GM18951 (cell line): ENCODE data around the gene LHPP.
"Not testable (repeated sequence)": the region's sequence is repeated elsewhere in the genome, so short reads cannot be mapped to it uniquely, and the experiment has no call there.

ENCODE experiments used
- POLR2A ChIP-seq: IDR thresholded peaks from 4 replicates; pipeline ENCODE4 v1.6.1; 2011; ENCODE audit warnings: mild to moderate bottlenecking; ENCODE audit not compliant: insufficient read length, insufficient read depth; ENCODE audit errors: extremely low read depth
- in situ Hi-C: fragments of 300-500 bp; cut with MboI; formaldehyde crosslinking; loops from one replicate; pipeline ENCODE4 v1.12.0; 2022; ENCODE audit warnings: low sequenced_read_pairs, mixed read lengths, inconsistent platforms; ENCODE audit not compliant: unreplicated experiment

The LHPP gene

DNA sequence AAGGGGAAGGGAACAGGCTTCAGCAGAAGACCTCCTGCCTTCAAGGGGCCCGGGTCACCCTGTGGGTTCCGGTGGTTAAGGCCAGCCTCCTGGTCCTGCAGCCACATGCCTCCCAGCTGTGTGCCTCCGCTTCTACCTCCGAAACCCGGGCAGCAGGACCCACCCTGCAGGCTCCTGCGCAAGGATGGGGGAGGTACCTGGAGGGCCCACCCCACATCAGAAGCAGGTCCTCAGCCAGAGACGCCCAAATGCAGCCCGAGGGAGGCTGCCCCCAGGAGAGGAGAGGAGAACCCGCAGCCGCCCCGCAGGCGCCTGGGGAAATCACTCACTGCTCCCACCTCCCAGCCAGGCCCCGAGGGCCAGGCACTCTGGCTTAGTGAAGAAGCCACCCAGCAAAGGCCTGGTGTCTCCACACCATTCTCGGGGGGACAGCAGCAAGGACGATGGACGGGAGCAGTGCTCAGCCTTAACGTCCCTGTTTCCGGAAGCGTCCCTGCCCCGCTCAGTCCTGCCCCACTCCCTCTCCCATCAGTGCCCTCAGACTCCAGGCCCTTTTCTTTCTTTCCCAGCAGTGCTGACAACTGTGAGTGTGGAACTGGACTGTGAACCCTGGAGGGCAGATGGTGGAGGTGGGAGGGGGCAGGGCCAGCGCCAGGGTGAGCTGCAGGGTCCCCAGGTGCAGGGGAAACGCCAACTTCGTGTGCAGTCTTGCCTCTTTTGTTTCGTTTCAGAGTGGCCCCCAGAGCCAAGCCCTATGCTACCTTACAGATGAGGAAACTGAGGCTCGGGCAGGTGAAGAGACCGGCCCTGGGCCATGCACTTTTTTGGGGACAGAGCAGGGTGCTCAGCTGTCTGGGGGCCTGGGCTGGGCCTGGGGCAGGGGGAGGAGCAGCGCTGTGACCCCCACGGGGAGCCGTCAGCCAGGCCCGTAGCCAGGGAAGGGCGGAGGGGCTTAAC is 144.5 kb downstream of the LHPP start:
- in situ Hi-C loops: no loop called here
- no peak for TF ChIP-seq POLR2A

DNA sequence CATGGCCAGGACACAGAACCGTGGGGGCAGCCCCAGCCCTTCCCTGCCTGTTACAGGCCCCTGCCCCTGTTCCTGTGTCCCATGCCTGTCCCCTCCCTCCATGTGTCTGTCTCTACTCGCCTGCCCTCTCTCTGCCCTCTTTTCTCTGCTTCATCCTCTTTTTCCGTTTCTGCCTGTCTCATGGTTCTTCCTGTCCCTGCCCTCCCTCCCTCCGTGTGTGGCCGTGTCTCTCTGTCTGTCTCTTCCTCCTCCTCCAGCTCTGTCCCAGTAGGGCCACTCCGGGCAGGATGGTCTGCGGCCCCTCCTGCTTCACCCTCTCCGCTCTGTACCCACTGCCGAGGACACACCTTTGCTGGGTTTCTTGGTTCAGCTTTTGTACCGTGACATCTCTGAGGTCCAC is 145.2 kb downstream of the LHPP start:
- no peak for TF ChIP-seq POLR2A
- in situ Hi-C loops: no loop called here

DNA sequence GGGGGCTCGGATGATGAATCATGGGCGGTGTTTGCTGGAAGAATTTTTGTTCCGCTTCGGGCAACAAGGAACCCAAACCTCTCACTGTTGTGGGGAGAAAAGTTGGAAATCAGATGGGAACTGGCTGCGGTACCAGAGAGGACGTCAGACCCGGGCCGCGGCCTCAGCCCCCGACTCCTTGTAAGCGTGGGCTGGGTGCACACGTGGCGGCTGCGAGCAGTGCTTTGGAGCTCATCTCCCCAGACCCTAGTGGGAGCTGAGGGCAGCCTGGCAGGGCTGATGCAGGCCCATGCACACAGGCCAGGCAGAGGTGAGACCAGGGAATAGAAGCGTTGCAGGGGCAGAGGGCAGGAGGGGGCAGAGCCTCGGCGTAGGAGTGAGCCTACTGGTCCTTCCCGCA is 146.1 kb downstream of the LHPP start:
- in situ Hi-C loops: no loop called here

DNA sequence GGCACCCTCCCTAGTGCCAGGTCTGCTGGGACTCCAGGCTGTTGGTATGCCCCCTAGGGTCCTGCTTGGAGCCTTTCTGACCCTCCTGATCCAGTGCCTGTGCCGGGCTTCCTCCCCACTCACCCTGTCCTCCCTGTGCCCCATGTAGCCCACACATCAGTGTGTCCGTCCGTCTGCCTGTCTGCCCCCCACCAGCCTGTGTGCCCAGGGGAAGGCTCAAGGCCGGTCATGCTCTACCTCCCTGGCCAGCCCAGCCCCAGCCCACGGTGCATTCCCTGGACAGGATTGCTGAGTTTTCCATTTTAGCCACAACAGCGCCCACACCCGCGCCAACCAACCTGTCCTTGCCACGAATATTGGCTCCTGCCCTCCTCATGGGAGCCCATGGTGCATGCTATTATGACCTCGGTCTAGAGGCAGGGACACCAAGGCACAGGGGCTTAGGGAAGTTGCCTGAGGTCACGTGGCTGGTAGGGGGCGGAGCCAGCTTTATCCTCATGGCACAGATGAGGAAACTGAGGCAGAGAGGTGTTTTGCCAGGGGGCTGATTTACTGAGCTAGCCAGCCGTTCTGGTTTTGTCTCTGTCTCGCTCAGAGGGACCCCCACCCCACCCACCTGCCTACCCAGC is 146.6 kb downstream of the LHPP start:
- in situ Hi-C loops: no loop called here
- no peak for TF ChIP-seq POLR2A

More for the DNA sequence above, 146.1 kb downstream of the LHPP start:
- TF ChIP-seq POLR2A: no peak

DNA sequence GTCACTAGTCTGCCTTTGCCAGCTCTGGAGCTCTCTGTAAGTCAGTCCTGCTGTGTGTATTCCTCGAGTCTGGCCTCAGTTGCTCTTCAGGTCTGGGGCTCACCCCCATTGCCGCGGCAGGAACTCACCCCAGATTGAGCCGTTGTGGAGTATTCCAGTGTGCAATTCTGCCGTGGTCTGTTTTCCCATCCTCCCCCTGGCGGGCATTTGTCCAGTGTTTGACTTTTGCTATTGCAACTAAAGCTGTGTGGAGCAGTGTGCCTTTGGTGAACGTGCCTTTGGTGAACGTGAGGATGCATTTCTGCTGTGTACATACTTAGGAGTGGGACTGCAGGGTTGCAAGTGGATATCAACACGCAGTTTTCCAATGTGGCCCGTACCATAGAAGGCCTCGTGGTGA is 148.1 kb downstream of the LHPP start:
- in situ Hi-C loops: no loop called here
- no peak for TF ChIP-seq POLR2A

DNA sequence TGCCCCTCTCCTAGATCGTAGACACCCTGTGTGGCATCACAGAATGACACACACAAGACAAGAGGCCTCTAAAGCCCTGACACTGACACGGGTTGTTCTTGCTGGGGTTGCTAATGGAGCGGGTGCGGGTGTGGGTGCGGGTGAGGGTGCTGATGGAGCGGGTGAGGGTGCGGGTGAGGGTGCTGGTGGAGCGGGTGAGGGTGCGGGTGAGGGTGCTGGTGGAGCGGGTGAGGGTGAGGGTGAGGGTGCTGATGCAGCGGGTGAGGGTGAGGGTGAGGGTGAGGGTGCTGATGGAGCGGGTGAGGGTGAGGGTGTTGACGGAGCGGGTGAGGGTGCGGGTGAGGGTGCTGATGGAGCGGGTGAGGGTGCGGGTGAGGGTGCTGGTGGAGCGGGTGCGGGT is 148.6 kb downstream of the LHPP start:
- in situ Hi-C loops: not testable (repeated sequence)

DNA sequence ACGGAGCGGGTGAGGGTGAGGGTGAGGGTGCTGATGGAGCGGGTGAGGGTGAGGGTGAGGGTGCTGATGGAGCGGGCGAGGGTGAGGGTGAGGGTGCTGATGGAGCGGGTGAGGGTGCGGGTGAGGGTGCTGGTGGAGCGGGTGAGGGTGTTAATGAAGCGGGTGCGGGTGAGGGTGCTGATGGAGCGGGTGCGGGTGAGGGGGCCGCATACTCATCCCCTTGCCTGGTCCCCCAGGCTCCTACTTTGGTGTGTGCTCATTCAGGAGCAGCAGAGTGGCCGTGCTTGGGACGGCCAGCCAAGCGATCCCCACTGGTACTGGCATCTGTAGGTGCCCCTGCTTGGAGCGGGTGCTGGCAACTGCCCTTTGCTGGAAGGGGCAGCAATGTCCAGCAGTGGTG is 149.2 kb downstream of the LHPP start:
- in situ Hi-C loops: not testable (repeated sequence)

DNA sequence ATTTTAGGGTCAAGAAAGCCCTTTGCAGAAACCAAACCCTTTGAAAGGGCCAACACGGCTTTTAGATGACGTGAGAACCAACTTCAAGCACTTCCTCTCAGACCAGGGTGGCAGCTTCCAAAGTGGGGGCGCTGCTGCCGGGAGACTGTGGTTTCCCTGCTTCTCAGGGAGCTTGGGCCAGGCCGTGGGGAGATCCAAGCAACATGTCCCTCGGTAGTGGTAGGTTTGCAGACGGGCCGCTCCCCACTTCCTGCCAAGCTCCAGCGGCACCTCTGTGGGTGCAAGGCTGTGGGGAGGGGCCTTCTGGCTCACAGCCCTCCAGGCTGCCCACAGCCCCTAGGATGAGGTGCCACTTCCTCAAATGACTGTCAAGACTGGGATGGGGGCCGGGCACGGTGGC is 150.1 kb downstream of the LHPP start:
- no peak for TF ChIP-seq POLR2A
- in situ Hi-C loops: no loop called here

DNA sequence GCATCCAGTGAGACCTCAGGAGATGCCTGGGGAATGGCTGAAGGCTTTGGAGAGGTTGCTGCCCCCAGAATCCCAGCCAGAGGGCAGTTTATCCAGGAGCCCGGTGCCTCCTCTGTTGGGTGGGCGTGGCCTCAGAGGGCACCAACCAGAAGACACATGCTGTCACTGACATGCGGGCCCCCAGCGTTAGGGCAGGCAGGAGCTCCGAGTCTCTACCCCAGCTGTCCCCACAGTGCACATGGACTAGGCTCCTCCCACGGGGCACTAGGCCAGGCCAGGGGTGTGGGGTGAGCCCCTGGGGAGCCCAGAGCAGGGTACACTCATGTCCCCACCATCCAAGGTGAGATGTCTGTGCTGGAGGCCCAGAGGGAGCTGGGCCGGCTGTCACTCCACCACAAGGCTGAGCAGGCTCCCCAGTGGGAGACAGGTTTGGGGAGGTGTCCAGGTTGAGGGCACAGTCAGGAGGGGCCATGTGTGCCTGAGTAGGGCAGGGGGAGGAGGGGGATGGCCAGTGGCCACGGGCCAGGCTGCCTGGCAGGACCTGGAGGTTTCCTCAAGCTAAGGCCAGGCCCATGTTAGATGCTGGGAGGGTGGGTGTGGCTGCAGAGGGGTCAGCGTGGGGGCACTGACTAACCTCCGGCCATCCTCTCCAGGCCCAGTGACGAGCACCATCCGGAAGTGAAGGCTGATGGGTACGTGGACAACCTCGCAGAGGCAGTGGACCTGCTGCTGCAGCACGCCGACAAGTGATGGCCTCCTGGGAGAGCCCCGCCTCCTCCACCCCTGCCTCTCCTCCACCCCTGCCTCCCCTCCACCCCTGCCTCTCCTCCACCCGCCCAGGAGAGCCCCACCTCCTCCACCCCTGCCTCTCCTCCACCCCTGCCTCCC is 151.2 kb downstream of the LHPP start:
- no peak for TF ChIP-seq POLR2A
- in situ Hi-C loops: no loop called here

DNA sequence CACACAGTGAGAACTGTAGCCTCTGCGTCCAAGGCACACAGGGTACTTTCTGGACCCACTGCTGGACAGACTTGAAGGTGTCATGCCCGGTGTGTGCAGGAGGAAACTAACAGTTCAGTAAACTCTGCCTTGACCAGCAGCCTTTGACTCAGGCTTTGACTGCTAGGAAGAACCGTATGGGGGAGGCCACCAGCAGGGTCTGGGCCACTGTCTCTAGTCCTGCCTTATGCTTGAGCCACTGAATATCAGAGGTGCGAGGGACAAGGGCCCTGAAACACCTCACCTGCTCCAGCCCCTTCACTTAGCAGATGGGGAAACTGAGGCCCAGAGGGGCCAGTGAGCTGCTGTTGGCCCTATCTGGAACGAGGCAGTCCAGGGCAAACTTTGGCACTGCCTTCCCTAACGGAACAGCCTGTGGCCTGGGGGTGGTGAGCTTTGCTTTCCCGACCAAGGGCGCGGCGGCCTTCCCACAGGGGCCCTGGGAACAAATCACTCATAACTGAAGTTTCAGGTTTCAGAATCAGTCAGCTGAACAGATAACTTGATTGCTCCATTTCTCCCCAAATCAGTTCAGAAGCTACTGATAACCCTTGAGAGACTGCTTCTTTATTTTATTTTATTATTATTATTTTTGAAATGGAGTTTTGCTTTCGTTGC is 152.5 kb downstream of the LHPP start:
- TF ChIP-seq POLR2A: no peak
- in situ Hi-C loops: no loop called here

DNA sequence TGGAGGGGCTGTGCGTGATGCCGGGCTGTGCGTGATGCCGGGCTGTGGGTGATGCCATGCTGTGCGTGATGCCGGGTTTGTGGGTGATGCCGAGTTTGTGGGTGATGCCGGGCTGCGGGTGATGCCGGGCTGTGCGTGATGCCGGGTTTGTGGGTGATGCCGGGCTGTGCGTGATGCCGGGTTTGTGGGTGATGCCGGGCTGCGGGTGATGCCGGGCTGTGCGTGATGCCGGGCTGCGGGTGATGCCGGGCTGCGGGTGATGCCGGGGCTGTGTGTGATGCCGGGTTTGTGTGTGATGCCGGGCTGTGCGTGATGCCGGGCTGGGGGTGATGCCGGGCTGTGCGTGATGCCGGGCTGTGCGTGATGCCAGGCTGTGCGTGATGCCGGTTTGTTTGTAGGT is 153.6 kb downstream of the LHPP start:
- in situ Hi-C loops: no loop called here
- TF ChIP-seq POLR2A: no peak

DNA sequence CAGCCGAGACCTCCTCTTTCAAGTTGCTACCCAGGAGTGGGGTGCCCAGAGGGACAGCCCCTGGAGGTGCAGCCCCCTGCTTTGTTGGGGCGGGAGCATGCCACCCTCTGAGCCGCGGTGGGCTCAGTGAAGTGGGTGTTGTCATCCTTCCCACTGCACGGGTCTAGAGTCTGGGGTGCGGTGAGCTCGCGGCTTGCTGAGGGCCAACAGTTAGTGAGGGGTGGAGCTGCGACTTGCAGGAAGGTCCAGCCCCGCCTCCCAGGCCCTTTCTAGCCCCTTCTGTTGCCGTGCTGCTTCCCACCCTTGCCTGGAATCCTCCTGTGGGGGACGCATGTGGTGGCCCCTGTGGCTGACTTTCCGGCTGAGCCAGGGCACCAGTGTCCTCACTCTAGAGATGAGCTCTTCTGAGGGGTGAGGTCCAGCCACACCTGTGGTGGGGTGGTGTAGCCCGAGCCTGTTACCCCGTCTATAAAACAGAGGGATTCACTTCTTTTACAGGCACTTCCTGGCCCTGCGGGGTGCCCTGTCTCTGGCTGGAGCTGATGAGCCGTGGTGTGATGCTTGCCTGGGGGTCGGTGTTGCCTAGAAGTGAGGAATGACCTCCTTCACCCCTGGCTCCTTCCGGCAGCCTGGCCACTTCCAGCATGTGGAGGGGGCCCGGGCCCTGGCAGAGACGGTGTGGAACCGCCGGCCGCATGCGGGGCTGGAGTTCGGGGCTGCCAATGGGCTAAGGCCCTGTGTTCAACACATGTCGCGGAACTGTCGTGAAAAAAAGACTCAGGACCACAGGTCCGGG is 154.6 kb downstream of the LHPP start:
- TF ChIP-seq POLR2A: no peak
- in situ Hi-C loops: no loop called here
